Esophagus (tissue), 2 donors: ENCODE results near the gene ABCB9. TPM values are rescaled to one million over a fixed set of nuclear protein-coding genes. Genes with fewer than 3 reads are reported as not detected.

Experiments used
- H3K27ac ChIP-seq, 2 donors: one replicate each; pipeline ENCODE4 v1.5.1; 2013; ENCODE audit warnings: low read depth in 2 of 2, mild to moderate bottlenecking in 2 of 2, inconsistent platforms in 1 of 2, low read length in 1 of 2, moderate library complexity in 1 of 2
- H3K27me3 ChIP-seq, 2 donors: one replicate each; pipeline ENCODE4 v1.6.1; 2013; ENCODE audit warnings: low read length in 2 of 2, control low read depth in 1 of 2, mild to moderate bottlenecking in 1 of 2; ENCODE audit not compliant: insufficient read depth in 2 of 2, control insufficient read depth in 1 of 2
- H3K36me3 ChIP-seq, 2 donors: one replicate each; pipeline ENCODE4 v1.6.1; 2013; ENCODE audit warnings: low read length in 1 of 2; ENCODE audit not compliant: control insufficient read depth in 2 of 2, insufficient read depth in 2 of 2
- H3K4me1 ChIP-seq, 2 donors: one replicate each; pipeline ENCODE4 v1.6.1; 2013; ENCODE audit warnings: low read length in 1 of 2; ENCODE audit not compliant: control insufficient read depth in 2 of 2, insufficient read depth in 2 of 2
- H3K4me3 ChIP-seq, 2 donors: one replicate each; pipeline ENCODE4 v1.5.1; 2013; ENCODE audit warnings: low read length in 2 of 2, mild to moderate bottlenecking in 2 of 2, low read depth in 1 of 2, moderate library complexity in 1 of 2
- H3K9me3 ChIP-seq, 2 donors: one replicate each; pipeline ENCODE4 v1.6.1; 2013; ENCODE audit warnings: mild to moderate bottlenecking in 2 of 2, low read depth in 1 of 2, low read length in 1 of 2, moderate library complexity in 1 of 2; ENCODE audit not compliant: control insufficient read depth in 2 of 2, insufficient read depth in 1 of 2
- WGBS, 2 donors: extraction: QIAGEN DNeasy Blood & Tissue Kit; methylation state at CpG; one replicate each; pipeline ENCODE4 v1.1.7; 2013; 5-methylcytosine and 5-hydroxymethylcytosine counted together
- polyA plus RNA-seq, 2 donors: library from polyadenylated mRNA; stranded (reverse); fragments of 200-250 nt; gene quantifications; one replicate each; pipeline ENCODE4 v1.2.3, GENCODE V29; 2013
- donor health status: healthy with polysubstance abuse.
- donor health status: Bipolar disorder and iron deficiency.

Gene ABCB9
- polyA plus RNA-seq, 2 donors: 1.5 to 4.4 TPM

- no peaks in the 10 kb centered on the region for H3K27me3 ChIP-seq
- H3K9me3 ChIP-seq: no peaks in the 10 kb centered on the region
- peaks cover 3 to 4% of the 10 kb centered on the region in 2 donors for H3K4me1 ChIP-seq
- H3K36me3 ChIP-seq: peaks cover 5 to 29% of the 10 kb centered on the region in 2 donors
- no peak overlapping the region for H3K4me3 ChIP-seq
- 86 to 87% methylated on average over 20 of the region's 20 CpGs for WGBS, 2 donors
- H3K27ac ChIP-seq: no peak overlapping the region
Observed at GRCh38 chr12:122995503-122996187, 29.4 kb upstream of the ABCB9 start.

- Histone ChIP-seq H3K9me3 (no peaks in the 10 kb centered on the region), H3K27ac (no peak overlapping the region), H3K36me3 (peaks cover 1 to 26% of the 10 kb centered on the region in 2 donors), H3K4me1 (peaks cover 3 to 4% of the 10 kb centered on the region in 2 donors), H3K4me3 (no peak overlapping the region), H3K27me3 (no peaks in the 10 kb centered on the region)
- 90 to 95% methylated on average over 13 of the region's 13 CpGs for WGBS, 2 donors
Observed at GRCh38 chr12:122994781-122995502, 28.7 kb upstream of the ABCB9 start.

- Histone ChIP-seq H3K4me1 (peaks cover 3 to 4% of the 10 kb centered on the region in 2 donors), H3K4me3 (no peak overlapping the region), H3K27ac (no peak overlapping the region), H3K27me3 (no peaks in the 10 kb centered on the region), H3K9me3 (no peaks in the 10 kb centered on the region), H3K36me3 (peaks cover 0 to 26% of the 10 kb centered on the region in 2 donors)
- WGBS, 2 donors: 93 to 94% methylated on average over 10 of the region's 10 CpGs
Observed at GRCh38 chr12:122994140-122994675, 27.9 kb upstream of the ABCB9 start.

GRCh38 chr12:122992386-122992785 is 26.1 kb upstream of the ABCB9 start:
- Histone ChIP-seq H3K9me3 (no peaks in the 10 kb centered on the region), H3K36me3 (peaks cover 0 to 37% of the 10 kb centered on the region in 2 donors), H3K27ac (no peak overlapping the region), H3K27me3 (no peaks in the 10 kb centered on the region), H3K4me1 (peaks cover 3 to 4% of the 10 kb centered on the region in 2 donors), H3K4me3 (no peak overlapping the region)
- 76 to 80% methylated on average over 19 of the region's 19 CpGs for WGBS, 2 donors

- peaks cover 3 to 4% of the 10 kb centered on the region in 2 donors for H3K4me1 ChIP-seq
- 79 to 82% methylated on average over 27 of the region's 27 CpGs for WGBS, 2 donors
Observed at GRCh38 chr12:122991623-122992275, 25.5 kb upstream of the ABCB9 start.

GRCh38 chr12:122990961-122991622 is 24.8 kb upstream of the ABCB9 start:
- H3K4me1 ChIP-seq: peaks cover 3 to 6% of the 10 kb centered on the region in 2 donors
- peaks cover 0 to 39% of the 10 kb centered on the region in 2 donors for H3K36me3 ChIP-seq
- no peaks in the 10 kb centered on the region for H3K27me3 ChIP-seq
- no peak overlapping the region for H3K27ac ChIP-seq
- H3K4me3 ChIP-seq: no peak overlapping the region
- no peaks in the 10 kb centered on the region for H3K9me3 ChIP-seq
- WGBS, 2 donors: 90 to 92% methylated on average over 13 of the region's 13 CpGs

More at GRCh38 chr12:122991623-122992275, 25.5 kb upstream of the ABCB9 start:
- Histone ChIP-seq H3K27me3 (no peaks in the 10 kb centered on the region), H3K4me3 (no peak overlapping the region), H3K9me3 (no peaks in the 10 kb centered on the region), H3K36me3 (peaks cover 0 to 37% of the 10 kb centered on the region in 2 donors), H3K27ac (no peak overlapping the region)

- Histone ChIP-seq H3K4me1 (peaks cover 3% of the 10 kb centered on the region in 2 donors), H3K36me3 (peaks cover 0 to 45% of the 10 kb centered on the region in 2 donors), H3K27ac (no peak overlapping the region), H3K27me3 (no peaks in the 10 kb centered on the region), H3K9me3 (no peaks in the 10 kb centered on the region), H3K4me3 (no peak overlapping the region)
- WGBS, 2 donors: 89 to 91% methylated on average over 13 of the region's 13 CpGs
Observed at GRCh38 chr12:122990561-122990960, 24.3 kb upstream of the ABCB9 start.

- Histone ChIP-seq H3K27ac (no peak overlapping the region), H3K9me3 (no peaks in the 10 kb centered on the region), H3K4me3 (no peak overlapping the region), H3K27me3 (no peaks in the 10 kb centered on the region), H3K4me1 (peaks cover under 1 to 6% of the 10 kb centered on the region in 2 donors), H3K36me3 (peaks cover 0 to 43% of the 10 kb centered on the region in 2 donors)
- WGBS, 2 donors: 90 to 93% methylated on average over 22 of the region's 22 CpGs
Observed at GRCh38 chr12:122989874-122990419, 23.7 kb upstream of the ABCB9 start.
